Inflammatory macrophage (primary cell): ENCODE data around the gene NEK9.
"Not testable (repeated sequence)": the region's sequence is repeated elsewhere in the genome, so short reads cannot be mapped to it uniquely, and the experiment has no call there.

Source experiments
- DNase-seq, 2 donors: peaks; one replicate each; pipeline ENCODE4 v3.0.0-alpha.2; 2020 to 2022
- total RNA-seq, 18 experiments: gene quantifications; one replicate each; lab custom pipeline; 2026; ENCODE audit warnings: mixed read lengths in 6 of 18, inconsistent platforms in 2 of 18; lab: John Stamatoyannopoulos, UW

The NEK9 gene
- total RNA-seq: 25.3 to 113 (median 68.5) reads per million in 18 experiments

DNA sequence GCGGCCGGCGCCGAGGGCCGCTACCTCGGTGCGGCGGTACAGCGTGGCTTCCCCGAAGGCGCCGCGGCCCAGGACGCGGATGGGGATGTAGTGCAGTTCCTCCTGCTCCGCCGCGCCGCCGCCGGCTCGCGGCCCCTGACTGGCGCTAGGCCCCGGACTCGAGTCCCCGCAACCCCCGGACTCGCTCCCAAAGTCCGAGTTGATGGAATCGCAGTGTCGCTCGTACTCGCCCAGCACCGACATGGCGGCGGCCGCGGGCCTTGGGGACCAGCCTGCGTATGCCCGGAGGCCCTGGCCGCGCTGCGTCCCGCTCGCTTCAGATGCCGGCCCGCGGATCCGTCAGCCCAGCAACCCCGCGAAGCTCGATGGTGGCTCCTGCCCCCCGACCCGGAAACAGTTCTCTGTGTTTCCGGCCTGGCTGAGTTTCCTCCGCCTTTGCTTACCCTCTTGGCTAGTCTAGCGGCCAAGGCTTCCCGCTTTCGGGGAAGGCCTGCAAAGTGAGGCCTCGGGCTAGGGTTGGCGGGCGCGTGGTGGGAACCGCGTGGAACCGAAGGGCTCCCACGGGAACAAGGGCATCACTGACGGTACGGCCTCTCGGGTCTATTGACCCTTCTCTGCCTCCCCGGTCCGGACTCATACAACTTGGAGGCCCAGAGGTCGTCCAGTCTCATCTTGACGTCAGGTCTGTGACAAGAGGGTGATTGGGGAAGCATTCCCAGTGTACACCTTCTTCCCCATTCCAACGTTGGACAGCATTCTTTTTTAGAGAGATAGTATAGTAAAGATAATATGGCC lies at the start of gene NEK9:
Gene NEK9, minus strand, starts transcription at position 370 of the 795 bp plus-strand sequence. Its CDS starts 127 bp downstream, at position 243.
- DNase-seq: peak; percentile 85 to 89

DNA sequence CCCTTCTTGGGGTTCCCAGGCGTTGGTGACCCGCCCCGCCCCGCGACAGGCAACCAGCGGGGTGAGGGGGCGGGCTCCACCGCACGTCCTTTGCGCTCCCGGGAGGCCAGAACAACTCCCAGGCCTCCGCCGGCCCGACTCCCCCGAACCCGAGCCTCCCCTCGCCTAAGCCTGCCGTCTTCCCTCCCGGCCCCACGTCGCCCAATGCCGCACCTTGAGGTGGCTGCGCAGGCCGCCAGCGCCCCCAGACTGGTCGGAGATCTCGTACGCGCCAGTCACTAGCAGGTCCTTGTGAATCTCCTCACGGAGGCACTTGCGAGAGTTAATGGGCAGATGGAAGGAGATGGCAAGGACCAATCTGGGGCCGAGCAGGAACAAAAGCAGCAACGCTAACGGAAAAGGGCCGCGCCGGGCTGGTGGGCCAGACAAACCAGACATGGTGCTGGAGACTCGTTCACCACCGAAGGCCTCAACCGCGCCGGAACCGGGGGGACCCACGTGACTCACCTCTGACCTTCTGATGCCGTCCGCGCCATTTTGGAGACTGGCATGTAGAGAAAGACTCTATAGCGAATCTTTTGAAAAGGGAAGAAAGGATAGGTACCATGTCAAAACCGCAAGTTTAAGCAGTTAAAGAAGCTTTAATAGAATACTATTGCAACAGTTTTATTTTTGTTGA lies 49.4 kb upstream of the NEK9 start, which contains the start of gene TMED10:
Gene TMED10, minus strand, starts transcription at position 471 of the 679 bp plus-strand sequence. Its CDS starts 33 bp downstream, at position 438.
- peak; percentile 48 to 92 for DNase-seq

DNA sequence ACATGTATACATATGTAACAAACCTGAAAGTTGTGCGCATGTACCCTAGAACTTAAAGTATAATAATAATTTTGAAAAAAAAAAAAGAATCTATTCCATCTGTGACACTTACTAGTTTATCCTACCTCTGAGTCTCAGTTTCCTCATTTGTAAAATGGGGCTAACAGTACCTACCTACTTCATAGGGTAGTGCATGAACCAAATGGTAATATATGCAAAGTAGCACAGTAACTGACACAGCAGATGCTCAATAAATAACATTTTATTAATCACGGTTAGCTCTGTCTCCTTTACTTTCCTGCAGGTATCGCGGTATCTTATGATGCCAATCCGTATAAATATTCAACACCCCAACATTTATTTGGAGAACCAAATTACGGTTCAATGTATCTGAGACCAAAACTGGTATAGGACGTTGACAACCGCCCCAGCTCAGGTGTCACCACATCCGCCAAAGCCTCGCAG lies 48.9 kb upstream of the NEK9 start:
- no peak for DNase-seq

DNA sequence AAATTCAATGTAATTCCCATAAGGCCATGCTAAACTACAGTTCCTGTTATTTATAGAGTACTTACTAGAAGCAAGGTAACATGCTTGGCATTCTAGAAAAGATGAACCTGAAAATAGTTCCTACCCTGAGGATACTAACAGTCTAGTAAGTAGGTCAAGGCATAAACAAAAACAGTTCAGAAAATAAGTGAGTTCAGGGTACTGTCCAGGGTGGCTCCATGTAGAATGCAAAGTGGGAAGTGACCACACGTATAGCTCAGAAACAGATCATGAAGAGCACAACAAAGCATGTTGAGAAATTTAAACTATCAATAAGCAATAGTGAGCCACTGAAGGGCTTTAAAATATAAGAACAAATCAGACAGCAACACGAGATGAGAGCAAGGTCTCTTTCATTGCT lies 47.2 kb upstream of the NEK9 start:
- peak in 1 of 2 donors; percentile 16 for DNase-seq

DNA sequence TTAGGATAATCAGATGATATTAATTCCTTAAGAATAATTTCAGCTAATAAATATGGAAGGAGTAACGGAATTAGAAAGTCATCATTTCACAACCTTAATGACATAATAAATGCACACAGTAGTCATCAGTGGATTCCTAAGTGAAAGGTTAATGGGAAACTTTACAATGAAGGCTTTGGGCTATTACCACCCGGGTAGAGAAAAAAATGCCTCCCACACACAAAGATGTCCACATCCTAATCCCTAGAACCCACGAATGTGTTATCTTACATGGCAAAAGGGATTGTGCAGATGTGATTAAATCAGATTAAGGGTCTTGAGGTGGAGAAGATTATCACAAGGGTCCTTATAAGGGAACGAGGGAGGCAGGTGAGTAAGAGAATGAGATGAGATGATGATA lies 43.9 kb upstream of the NEK9 start:
- peak; percentile 34 to 51 for DNase-seq

DNA sequence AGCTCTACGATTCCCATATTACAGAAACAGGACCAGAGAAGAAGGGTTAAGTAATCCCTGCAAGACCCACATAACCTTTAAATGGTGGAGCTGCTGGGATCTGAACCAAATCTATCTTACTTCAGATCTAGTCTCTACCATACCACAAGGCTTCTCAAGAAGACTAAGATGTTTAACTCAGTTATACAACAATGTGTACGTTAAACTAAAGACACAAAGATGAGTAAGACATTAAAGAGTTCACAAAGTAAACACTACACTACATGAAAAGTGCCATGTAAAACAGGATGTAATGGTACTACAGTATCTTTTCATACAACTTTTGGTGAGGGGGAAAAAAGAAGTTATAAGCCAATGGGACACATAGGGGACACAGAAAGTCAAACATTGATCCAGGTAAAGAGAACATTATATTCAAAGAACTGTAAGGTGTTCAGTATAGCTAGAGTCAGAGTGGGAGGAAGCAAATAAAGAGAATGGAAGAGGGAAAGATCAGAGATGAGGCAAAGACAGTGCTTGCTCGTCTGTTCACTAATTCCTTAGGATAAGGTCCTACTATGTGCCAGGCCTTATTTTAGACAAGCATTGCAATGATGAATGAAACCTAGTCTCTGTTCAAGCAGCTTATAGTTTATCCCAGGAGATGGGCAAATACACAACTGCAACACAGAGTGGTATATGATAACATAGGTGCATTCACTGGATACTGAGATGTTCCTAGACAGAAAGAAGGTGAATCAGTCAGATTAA lies 41.9 kb upstream of the NEK9 start:
- DNase-seq: no peak

DNA sequence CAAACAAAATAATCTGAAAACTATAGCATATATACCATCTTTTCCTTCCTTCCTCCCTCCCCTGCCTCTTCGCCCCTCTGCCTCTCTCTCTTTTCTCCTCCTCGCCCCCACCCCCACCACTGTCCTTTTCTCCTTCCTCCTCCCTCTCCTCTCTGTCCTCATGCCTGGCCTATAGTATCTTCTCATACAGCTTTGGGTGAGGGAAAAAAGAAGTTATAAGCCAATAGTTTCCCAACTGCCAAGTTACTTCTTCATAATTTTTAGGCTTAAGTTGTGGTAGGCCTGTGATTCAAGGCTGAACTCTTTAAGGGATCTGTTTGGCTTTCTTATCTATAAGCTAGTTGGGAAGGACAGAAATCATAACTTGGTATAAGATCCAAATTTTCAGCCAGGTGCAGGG lies 40.5 kb upstream of the NEK9 start:
- DNase-seq: peak; percentile 42 to 64

DNA sequence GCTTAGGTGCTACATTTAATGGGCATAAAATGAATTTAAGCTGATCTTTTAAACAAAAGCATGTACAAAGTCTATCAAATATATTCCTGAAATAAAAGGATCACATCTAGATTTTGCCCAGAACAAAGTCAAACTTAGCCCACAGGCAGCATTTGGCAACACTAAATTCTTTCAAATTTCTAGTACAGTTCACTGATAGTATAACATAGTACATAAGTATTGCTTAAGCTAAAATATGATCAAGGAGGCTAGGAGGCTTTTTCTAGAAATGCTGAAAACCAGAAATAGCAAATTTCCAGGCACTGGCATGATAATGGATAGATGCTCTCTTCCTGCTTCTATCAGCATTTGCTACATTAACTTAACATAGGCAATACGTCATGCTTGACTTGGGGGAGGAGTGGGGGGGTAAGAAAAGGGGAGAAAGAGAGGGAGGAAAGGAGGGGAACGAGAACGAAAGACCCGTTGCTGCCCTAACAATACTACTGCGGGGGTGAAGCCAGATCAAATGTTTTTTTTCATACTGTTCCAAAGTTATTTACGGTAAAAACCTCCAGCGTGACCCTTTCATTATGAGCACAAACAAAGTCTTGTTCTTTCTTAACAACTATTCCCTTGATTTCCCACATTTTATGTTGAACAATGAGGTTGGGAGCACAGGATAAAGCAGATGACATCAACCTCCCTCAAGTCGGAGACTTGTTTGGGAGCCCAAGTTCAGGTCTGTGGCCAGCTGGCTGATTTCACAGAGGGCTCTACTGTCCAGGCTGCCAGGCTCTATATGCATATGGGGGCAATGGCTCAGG lies 38.9 kb upstream of the NEK9 start:
- no peak for DNase-seq

DNA sequence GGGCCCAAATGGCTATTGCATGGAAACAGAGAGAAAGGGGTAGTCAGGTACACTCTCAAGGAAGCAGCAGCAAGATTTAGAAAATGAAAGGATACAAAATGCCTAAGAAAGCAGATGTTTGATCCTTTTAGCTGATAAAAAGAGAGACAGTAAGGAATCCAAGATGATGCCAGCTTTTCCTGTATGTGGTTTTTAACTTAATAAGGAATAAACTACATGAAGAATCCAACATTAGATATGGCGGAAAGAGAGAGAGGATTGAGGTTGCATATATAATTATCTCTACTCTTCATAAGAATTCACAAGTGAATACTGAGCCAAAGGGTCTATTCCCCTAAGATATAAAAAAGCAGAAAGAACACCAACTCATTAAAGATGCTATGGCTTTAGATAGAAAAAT lies 38.0 kb upstream of the NEK9 start:
- no peak for DNase-seq

DNA sequence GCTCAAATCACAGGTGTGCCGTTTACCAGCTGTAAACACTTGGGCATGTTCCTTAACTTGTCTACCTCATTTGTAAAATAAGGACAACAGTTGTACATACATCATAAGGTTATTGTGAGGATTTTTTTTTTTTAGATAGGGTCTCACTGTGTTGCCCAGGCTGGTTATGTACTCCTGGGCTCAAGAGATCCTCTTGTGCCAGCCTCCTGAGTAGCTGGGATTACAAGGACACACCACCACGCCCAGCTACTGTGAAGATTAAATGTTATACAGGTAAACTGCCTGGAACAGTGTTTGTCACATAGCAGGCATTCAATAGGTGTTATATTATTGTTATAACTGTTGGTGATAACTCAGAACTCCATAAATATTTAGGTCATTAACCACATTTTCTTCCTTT lies 36.8 kb upstream of the NEK9 start:
- DNase-seq: no peak

DNA sequence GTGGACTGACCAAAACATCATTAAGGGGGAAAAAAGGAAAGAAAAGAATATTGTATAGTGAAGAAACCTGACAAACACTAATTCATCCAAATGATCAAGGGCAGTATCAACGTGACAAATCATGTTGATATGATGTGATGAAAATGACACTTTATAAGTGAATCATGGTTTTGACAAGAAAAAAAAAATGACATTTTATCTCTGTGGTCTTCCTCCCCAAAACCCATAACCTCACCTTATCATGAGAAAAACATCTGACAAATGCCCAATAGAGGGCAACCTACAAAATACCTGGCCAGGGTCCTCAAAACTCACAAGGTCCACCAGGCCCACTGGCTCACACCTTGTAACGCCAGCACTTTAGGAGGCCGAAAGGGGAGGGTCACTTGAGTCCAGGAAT lies 35.8 kb upstream of the NEK9 start:
- DNase-seq: no peak

DNA sequence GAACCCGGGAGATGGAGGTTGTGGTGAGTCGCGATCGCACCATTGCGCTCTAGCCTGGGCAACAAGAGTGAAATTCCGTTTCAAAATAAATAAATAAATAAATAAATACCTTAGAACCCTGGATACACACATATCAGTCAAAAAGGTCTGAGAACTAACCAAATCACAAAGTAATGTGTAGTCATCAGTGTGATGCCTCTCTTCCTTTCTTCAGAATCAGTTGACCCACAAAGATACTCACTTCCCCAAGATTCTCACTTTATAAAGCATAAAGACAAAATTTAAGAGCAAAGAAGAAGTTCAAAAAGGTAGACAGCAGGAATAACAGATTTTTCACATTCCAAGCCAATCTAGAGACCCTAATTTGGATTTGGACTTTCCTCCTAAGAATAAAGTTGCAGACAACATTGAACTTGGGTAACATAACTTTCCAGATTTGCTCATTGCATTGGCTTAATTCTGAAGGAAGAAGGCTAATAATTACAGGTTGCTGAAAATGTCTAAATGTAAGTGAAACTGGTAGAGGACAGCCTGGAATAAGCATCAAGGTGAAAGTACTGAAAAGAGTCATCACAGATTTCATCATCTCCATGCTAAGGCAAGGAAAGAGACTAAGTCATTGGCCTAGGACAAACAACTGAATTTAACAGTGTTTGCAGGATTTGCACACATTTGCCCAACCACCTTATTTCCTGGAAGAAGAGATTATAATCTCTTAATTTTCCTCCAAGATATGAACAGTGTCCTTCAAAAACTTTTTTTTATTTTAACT lies 32.2 kb upstream of the NEK9 start:
- DNase-seq: no peak

DNA sequence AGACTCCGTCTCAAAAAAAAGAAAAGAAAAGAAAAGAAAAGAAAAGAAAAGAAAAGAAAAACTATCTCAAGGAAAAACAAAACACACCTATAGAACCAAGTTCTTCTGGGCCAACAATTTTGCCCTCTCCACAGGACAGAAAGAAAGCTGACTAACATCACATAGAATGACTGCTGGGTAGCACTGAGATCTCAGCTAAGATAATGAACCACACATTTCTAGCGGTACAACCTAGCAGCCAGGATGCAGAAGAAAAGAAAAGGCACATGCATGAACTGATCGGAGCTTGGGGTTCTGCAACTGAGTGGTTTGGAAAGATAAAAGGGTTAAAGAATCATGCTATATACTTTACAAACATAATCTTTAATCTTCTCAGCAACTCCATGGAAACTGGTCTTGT lies 30.1 kb upstream of the NEK9 start:
- DNase-seq: no peak

DNA sequence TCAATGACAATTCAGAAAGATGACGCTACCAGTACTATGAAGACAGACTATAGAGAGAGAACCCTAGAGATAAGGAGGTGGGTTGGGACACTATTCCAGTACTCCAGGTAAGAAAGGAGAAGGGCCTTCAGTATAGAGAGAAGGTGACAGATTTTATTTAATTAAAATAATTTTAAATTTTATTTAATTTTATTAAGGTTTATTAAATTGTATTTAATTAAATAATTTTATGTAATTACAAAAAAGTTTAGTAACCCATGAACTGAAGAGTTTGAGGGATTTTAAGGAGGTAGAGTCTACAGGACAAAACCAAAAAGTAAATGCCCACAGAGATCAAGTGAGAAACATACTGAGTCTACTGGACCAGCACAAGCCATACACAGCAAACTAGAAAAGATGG lies 29.3 kb upstream of the NEK9 start:
- no peak for DNase-seq

DNA sequence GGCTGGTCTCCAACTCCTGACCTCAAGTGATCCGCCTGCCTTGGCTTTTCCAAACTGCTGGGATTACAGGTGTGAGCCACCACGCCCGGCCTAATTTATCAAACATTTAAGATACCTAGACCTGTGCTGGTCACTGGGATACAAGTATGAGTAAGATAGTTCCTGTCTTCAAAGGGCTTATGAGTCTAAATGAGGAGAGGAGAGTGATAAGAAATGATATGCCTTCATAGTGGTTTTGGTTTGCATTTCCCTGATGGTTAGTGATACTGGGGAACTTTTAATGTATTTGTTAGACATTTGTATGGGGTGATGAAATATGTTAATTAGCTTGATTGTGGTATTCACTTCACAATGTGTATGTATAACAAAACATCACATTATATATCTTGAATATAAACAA lies 28.3 kb upstream of the NEK9 start:
- DNase-seq: no peak

DNA sequence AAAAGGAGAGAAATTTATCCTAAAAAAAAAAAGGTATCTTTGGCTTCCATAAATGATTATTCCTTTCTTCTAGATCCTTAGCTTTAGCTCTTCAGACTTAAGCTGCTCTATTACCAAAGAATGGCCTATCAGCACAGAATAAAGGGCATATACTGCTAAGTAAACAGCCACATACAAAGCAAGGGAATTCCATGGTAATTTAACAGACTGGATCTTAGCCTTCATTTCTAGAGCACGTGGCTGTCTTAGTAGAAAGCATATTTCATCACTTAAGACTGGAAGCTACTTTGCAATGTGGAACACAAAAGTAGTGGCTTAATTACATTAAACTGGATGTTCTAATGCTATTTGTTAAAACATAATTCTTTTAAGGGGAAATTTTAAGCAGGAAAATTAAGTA lies 26.4 kb upstream of the NEK9 start:
- no peak for DNase-seq

DNA sequence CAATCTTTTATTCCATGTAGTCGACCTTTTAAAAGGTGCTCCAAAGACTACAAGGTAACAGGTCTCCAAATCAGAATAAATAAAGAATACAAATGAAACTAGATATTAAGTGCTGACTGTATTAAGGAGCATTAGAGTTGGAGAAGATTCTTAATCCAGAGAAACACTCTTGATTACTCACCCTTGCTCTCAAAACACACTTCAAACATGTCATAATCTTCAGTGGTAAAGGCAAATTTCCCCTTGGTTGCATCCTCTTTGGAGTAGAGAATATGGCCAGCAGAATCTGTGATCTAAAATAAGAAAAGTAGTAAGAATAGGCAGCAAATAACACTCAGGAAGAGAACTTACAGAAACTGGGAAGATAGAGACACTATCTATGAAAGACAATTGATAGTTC lies 25.0 kb upstream of the NEK9 start:
- DNase-seq: no peak

DNA sequence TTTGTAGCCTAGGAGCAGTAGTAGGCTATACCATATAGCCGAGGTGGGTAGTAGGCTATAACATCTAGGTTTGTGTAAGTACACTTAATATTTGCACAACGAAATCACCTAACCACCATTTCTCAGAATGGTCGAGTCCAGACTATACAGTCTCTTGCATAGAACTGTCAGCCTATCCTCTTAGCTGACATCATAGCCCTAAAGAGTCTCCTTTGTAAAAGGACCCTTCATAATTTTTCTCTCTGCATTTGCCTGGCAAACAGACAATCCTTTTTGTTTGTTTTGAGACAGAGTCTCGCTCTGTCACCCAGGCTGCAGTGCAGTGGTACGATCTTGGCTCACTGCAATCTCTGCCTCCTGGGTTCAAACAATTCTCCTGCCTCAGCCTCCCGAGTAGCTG lies 23.8 kb upstream of the NEK9 start:
- not testable (repeated sequence) for DNase-seq

DNA sequence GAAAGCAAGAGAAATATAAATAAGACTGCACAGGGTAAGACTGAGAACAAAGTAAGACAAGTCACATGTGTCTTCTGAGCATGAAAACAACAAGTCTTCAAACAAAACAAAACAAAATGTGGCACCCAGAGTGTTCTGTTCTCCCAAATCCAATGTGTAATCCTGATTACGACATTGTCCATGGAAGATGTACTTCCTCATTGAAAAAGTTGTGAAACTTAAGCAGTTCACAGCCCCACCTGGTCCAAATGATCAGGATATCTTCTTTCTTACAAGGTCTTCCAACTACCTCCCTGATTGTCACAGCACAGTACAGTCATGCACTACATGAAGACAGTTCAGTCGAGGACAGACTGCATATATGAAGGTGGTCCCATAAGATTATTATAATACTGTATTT lies 23.3 kb upstream of the NEK9 start:
- DNase-seq: peak; percentile 24 to 47

DNA sequence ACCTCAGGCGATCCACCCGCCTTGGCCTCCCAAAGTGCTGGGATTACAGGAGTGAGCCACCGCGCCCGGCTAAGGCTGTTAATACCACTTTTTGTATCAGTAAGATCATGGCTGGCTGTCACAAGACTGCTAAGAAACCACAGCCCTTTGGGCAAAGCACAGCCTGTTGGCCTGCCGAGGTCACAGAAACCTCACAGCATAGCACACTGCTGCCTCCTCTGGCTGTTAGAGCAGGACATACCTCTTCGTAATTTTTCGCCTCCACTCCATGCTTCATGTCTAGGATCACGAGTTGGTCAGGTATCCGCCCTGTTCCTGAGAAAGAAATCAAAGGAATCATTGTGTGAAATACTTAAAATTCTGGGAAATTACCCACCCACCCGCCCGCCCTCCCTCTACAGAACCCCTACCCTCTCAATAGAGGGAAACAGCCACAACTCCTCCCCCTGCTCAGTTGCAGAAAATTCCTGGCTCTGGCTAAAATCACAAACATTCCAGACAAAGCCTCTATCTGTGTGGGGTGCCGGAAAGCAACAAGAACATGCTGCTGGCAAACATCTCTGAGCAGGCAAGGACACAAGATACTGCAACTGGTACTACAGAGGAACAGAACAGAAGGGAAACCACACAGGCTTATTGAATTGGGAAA lies 20.7 kb upstream of the NEK9 start:
- DNase-seq: peak; percentile 83 to 87

DNA sequence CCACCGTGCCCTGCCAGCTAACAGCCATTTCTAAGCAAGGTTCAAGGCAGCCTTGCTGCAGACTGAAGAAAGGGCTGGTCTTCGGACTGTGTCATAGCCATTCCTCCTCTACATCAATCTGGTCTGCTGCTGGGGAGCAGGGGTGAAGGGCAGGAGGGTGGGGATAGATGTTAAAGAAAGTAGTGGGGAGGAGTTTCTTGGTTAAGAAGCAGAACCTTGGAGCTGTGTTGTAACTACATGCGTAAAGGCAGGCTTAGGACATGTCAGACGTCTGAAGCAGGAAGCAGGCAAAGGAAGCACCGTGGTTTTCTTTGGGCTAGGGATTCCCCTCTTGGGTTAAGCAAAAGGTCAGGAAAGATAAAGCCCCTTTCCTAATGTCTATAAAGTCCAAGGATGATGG lies 18.1 kb upstream of the NEK9 start:
- peak; percentile 83 to 89 for DNase-seq
